ENCODE data around the gene KRTAP12-4.

KRTAP12-4 gene

GRCh38 chr21:44658913-44659595, 4.6 kb upstream of the KRTAP12-4 start:
- Histone ChIP-seq H3K36me3 (ENCODE audit: control insufficient read depth, insufficient read depth, low read length) (no peaks in the 10 kb centered on the region), H3K27me3 (ENCODE audit: control insufficient read depth, insufficient read depth, low read length) (no peaks in the 10 kb centered on the region), H2AFZ (no peak overlapping the region), H3K79me2 (no peaks in the 10 kb centered on the region), H3K4me3 (ENCODE audit: low read depth, low read length) (no peak overlapping the region), H3K4me2 (ENCODE audit: low read length) (no peak overlapping the region), H3K4me1 (no peaks in the 10 kb centered on the region), H3K9me3 (ENCODE audit: control insufficient read depth, low read length) (no peaks in the 10 kb centered on the region), H3K27ac (no peak overlapping the region), H3K9ac (no peak overlapping the region)
- TF ChIP-seq CTCF (IDR thresholded peaks at IDR 0.05) = no peak

GRCh38 chr21:44658541-44658910, 4.1 kb upstream of the KRTAP12-4 start:
- H3K9ac ChIP-seq = no peak overlapping the region
- H3K4me3 ChIP-seq (ENCODE audit: low read depth, low read length) = no peak overlapping the region
- H3K9me3 ChIP-seq (ENCODE audit: control insufficient read depth, low read length) = no peaks in the 10 kb centered on the region
- H3K79me2 ChIP-seq = no peaks in the 10 kb centered on the region
- no peaks in the 10 kb centered on the region for H3K4me1 ChIP-seq
- no peaks in the 10 kb centered on the region for H3K36me3 ChIP-seq (ENCODE audit: control insufficient read depth, insufficient read depth, low read length)
- no peaks in the 10 kb centered on the region for H3K27me3 ChIP-seq (ENCODE audit: control insufficient read depth, insufficient read depth, low read length)
- no peak for TF ChIP-seq CTCF (IDR thresholded peaks at IDR 0.05)
- no peak overlapping the region for H3K4me2 ChIP-seq (ENCODE audit: low read length)
- no peak overlapping the region for H3K27ac ChIP-seq
- H2AFZ ChIP-seq = no peak overlapping the region

GRCh38 chr21:44657635-44658540, 3.4 kb upstream of the KRTAP12-4 start, which contains the start of gene KRTAP12-3:
KRTAP12-3 (plus strand) TSS chr21:44657932; CDS start chr21:44657980, 48 bp downstream.
- TF ChIP-seq CTCF (IDR thresholded peaks at IDR 0.05) = no peak
- no peak within 1 kb of the TSS for H3K9ac ChIP-seq
- no peak within 1 kb of the TSS for H2AFZ ChIP-seq
- H3K79me2 ChIP-seq = no peaks in the 10 kb centered on the region
- no peak within 1 kb of the TSS for H3K4me2 ChIP-seq (ENCODE audit: low read length)
- H3K27ac ChIP-seq = no peak within 1 kb of the TSS
- no peaks in the 10 kb centered on the region for H3K36me3 ChIP-seq (ENCODE audit: control insufficient read depth, insufficient read depth, low read length)
- no peaks in the 10 kb centered on the region for H3K9me3 ChIP-seq (ENCODE audit: control insufficient read depth, low read length)
- no peak within 1 kb of the TSS for H3K4me3 ChIP-seq (ENCODE audit: low read depth, low read length)
- no peaks in the 10 kb centered on the region for H3K27me3 ChIP-seq (ENCODE audit: control insufficient read depth, insufficient read depth, low read length)
- H3K4me1 ChIP-seq = no peaks in the 10 kb centered on the region

- H3K9me3 ChIP-seq (ENCODE audit: control insufficient read depth, low read length) = no peaks in the 10 kb centered on the region
- no peaks in the 10 kb centered on the region for H3K36me3 ChIP-seq (ENCODE audit: control insufficient read depth, insufficient read depth, low read length)
- no peak overlapping the region for H3K9ac ChIP-seq
- H3K79me2 ChIP-seq = no peaks in the 10 kb centered on the region
- H3K27ac ChIP-seq = no peak overlapping the region
- no peak overlapping the region for H3K4me3 ChIP-seq (ENCODE audit: low read depth, low read length)
- no peak overlapping the region for H2AFZ ChIP-seq
- H3K4me2 ChIP-seq (ENCODE audit: low read length) = no peak overlapping the region
- no peak for TF ChIP-seq CTCF (IDR thresholded peaks at IDR 0.05)
- no peaks in the 10 kb centered on the region for H3K27me3 ChIP-seq (ENCODE audit: control insufficient read depth, insufficient read depth, low read length)
- H3K4me1 ChIP-seq = no peaks in the 10 kb centered on the region
Observed at GRCh38 chr21:44656868-44657267, 2.4 kb upstream of the KRTAP12-4 start.

All from parathyroid adenoma (tissue), 2 donors.